Neural cell (in vitro differentiated cells): ENCODE data around the gene IGSF10. TPM values are rescaled to one million over a fixed set of nuclear protein-coding genes. Genes with fewer than 3 reads are reported as not detected.

Source experiments
- H2AFZ ChIP-seq: fragments of 200-600, 300-800 bp; sonication (generic), shearing (Covaris generic); 2 replicates; pipeline ENCODE4 v1.6.0; 2014; ENCODE audit warnings: low read depth, mild to moderate bottlenecking, antibody characterized with exemption, low read length, moderate library complexity
- H3F3A ChIP-seq: fragments of 200-600 bp; shearing (Covaris generic); 2 replicates; pipeline ENCODE4 v1.6.1; 2016; ENCODE audit warnings: mild to moderate bottlenecking, moderate library complexity, mixed read lengths, antibody characterized with exemption, low read length; ENCODE audit not compliant: insufficient read depth, poor library complexity, severe bottlenecking
- H3K27ac ChIP-seq: fragments of 200-600, 300-800 bp; sonication (generic), shearing (Covaris generic); 2 replicates; pipeline ENCODE4 v1.5.1; 2014; ENCODE audit warnings: mild to moderate bottlenecking, low read length, moderate library complexity
- H3K27me3 ChIP-seq: fragments of 300-800, 200-600 bp; sonication (generic), shearing (Covaris generic); 2 replicates; pipeline ENCODE4 v1.6.0; 2014; ENCODE audit warnings: mild to moderate bottlenecking, low read depth, low read length, moderate library complexity; ENCODE audit not compliant: insufficient read depth
- H3K36me3 ChIP-seq: fragments of 300-800, 200-600 bp; sonication (generic), shearing (Covaris generic); 2 replicates; pipeline ENCODE4 v1.5.1; 2014; ENCODE audit warnings: mild to moderate bottlenecking, antibody characterized with exemption, low read length, moderate library complexity; ENCODE audit not compliant: insufficient read depth
- H3K4me2 ChIP-seq: fragments of 300-800, 200-600 bp; sonication (generic), shearing (Covaris generic); 2 replicates; pipeline ENCODE4 v1.6.0; 2014; ENCODE audit warnings: mild to moderate bottlenecking, low read length
- H3K4me3 ChIP-seq: fragments of 300-800, 200-600 bp; sonication (generic), shearing (Covaris generic); 2 replicates; pipeline ENCODE4 v1.5.1; 2014; ENCODE audit warnings: mild to moderate bottlenecking, low read length, moderate library complexity
- H3K79me2 ChIP-seq: fragments of 200-600 bp; shearing (Covaris generic); replicated peaks from 2 replicates; pipeline ENCODE4 v1.6.0; 2014; ENCODE audit warnings: mild to moderate bottlenecking, low read length, moderate library complexity; ENCODE audit not compliant: insufficient read depth
- H3K9ac ChIP-seq: fragments of 300-800, 200-600 bp; sonication (generic), shearing (Covaris generic); 2 replicates; pipeline ENCODE4 v1.6.1; 2016; ENCODE audit warnings: mild to moderate bottlenecking, low read length, mixed read lengths
- H3K9me2 ChIP-seq: fragments of 200-600 bp; shearing (Covaris generic); 2 replicates; pipeline ENCODE4 v1.6.1; 2016; ENCODE audit warnings: mild to moderate bottlenecking, low read length, mixed read lengths; ENCODE audit not compliant: insufficient read depth
- H3K9me3 ChIP-seq: fragments of 200-600, 300-800 bp; sonication (generic), shearing (Covaris generic); 2 replicates; pipeline ENCODE4 v1.6.1; 2016; ENCODE audit warnings: mild to moderate bottlenecking, mixed run types, low read length, moderate library complexity, mixed read lengths
- H4K20me1 ChIP-seq: fragments of 200-600 bp; shearing (Covaris generic); 2 replicates; pipeline ENCODE4 v1.6.1; 2016; ENCODE audit warnings: mild to moderate bottlenecking, mixed run types; ENCODE audit not compliant: insufficient read depth
- EP300 ChIP-seq: fragments of 450-650 bp; conservative IDR thresholded peaks from 2 replicates; pipeline ENCODE4 v1.6.1; 2014; ENCODE audit warnings: antibody characterized with exemption, mild to moderate bottlenecking, moderate library complexity; ENCODE audit not compliant: poor library complexity, severe bottlenecking
- EZH2 ChIP-seq: fragments of 200-600, 300-800 bp; shearing (Covaris generic), sonication (generic); IDR thresholded peaks from 2 replicates; pipeline ENCODE4 v1.6.1; 2014; ENCODE audit warnings: antibody characterized with exemption, low read length, borderline replicate concordance, mild to moderate bottlenecking; ENCODE audit not compliant: insufficient read depth, poor library complexity, severe bottlenecking
- MXI1 ChIP-seq: fragments of 450-650 bp; conservative IDR thresholded peaks from 2 replicates; pipeline ENCODE4 v1.6.1; 2014; ENCODE audit warnings: antibody characterized with exemption, mild to moderate bottlenecking; ENCODE audit not compliant: poor library complexity, severe bottlenecking
- POLR2AphosphoS5 ChIP-seq: IDR thresholded peaks from 2 replicates; pipeline ENCODE4 v1.6.1; 2012
- RAD21 ChIP-seq: fragments of 450-650 bp; conservative IDR thresholded peaks from 2 replicates; pipeline ENCODE4 v1.6.1; 2014; ENCODE audit warnings: antibody characterized with exemption, mild to moderate bottlenecking, moderate library complexity
- SMC3 ChIP-seq: fragments of 450-650 bp; conservative IDR thresholded peaks from 2 replicates; pipeline ENCODE4 v1.6.1; 2014; ENCODE audit warnings: antibody characterized with exemption, mild to moderate bottlenecking, moderate library complexity; ENCODE audit not compliant: poor library complexity
- TAF1 ChIP-seq: IDR thresholded peaks from 2 replicates; pipeline ENCODE4 v1.6.1; 2012; ENCODE audit warnings: low read depth
- polyA plus RNA-seq: library from polyadenylated mRNA; depleted of rRNA; stranded (reverse); fragments of >200 nt; gene quantifications from 2 replicates; pipeline ENCODE4 v1.2.3, GENCODE V29; 2014
- TF ChIP-seq, protein P1 (sequence below): IDR thresholded peaks from 2 replicates; pipeline ENCODE4 v1.6.1; 2012; ENCODE audit warnings: borderline replicate concordance
- TF ChIP-seq, protein P2 (sequence below): fragments of 450-650 bp; IDR thresholded peaks from 2 replicates; pipeline ENCODE4 v1.5.1; 2014; ENCODE audit warnings: antibody characterized with exemption, mild to moderate bottlenecking, moderate library complexity; ENCODE audit not compliant: poor library complexity, severe bottlenecking

The IGSF10 gene
- polyA plus RNA-seq, 1 donor from 2014 or later, result not detected

DNA sequence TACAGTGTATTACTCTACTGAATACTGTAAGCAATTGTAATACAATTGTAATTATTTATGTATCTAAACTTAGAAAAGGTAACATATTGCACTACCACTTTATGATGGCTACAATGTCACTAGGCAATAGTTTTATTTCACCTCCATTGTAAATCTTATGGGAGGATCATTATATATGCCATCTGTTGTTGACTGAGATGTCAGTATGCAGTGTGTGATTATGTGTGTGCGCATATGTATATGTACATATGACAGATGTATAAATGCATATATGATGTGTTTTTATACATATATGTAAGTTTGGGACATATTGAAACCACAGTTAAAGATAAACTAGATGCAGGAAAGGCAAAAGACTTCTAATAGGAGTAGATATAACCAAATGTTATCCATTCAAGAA, 8.5 kb downstream of the IGSF10 start:
- Histone ChIP-seq H3K4me2 (no peak overlapping the region), H2AFZ (no peak overlapping the region), H3K9me3 (no peaks in the 10 kb centered on the region), H3K27ac (no peak overlapping the region), H3K9me2 (no peaks in the 10 kb centered on the region), H3K79me2 (no peaks in the 10 kb centered on the region), H3K36me3 (no peaks in the 10 kb centered on the region), H3F3A (no peaks in the 10 kb centered on the region), H3K4me3 (no peak overlapping the region), H4K20me1 (no peaks in the 10 kb centered on the region), H3K27me3 (no peaks in the 10 kb centered on the region), H3K9ac (no peak overlapping the region)
- TF ChIP-seq, protein P1, sequence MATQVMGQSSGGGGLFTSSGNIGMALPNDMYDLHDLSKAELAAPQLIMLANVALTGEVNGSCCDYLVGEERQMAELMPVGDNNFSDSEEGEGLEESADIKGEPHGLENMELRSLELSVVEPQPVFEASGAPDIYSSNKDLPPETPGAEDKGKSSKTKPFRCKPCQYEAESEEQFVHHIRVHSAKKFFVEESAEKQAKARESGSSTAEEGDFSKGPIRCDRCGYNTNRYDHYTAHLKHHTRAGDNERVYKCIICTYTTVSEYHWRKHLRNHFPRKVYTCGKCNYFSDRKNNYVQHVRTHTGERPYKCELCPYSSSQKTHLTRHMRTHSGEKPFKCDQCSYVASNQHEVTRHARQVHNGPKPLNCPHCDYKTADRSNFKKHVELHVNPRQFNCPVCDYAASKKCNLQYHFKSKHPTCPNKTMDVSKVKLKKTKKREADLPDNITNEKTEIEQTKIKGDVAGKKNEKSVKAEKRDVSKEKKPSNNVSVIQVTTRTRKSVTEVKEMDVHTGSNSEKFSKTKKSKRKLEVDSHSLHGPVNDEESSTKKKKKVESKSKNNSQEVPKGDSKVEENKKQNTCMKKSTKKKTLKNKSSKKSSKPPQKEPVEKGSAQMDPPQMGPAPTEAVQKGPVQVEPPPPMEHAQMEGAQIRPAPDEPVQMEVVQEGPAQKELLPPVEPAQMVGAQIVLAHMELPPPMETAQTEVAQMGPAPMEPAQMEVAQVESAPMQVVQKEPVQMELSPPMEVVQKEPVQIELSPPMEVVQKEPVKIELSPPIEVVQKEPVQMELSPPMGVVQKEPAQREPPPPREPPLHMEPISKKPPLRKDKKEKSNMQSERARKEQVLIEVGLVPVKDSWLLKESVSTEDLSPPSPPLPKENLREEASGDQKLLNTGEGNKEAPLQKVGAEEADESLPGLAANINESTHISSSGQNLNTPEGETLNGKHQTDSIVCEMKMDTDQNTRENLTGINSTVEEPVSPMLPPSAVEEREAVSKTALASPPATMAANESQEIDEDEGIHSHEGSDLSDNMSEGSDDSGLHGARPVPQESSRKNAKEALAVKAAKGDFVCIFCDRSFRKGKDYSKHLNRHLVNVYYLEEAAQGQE, result no peak
- TF ChIP-seq, protein P2, sequence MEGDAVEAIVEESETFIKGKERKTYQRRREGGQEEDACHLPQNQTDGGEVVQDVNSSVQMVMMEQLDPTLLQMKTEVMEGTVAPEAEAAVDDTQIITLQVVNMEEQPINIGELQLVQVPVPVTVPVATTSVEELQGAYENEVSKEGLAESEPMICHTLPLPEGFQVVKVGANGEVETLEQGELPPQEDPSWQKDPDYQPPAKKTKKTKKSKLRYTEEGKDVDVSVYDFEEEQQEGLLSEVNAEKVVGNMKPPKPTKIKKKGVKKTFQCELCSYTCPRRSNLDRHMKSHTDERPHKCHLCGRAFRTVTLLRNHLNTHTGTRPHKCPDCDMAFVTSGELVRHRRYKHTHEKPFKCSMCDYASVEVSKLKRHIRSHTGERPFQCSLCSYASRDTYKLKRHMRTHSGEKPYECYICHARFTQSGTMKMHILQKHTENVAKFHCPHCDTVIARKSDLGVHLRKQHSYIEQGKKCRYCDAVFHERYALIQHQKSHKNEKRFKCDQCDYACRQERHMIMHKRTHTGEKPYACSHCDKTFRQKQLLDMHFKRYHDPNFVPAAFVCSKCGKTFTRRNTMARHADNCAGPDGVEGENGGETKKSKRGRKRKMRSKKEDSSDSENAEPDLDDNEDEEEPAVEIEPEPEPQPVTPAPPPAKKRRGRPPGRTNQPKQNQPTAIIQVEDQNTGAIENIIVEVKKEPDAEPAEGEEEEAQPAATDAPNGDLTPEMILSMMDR, result no peak
- no peak for TF ChIP-seq EP300
- TF ChIP-seq MXI1, result no peak
- TF ChIP-seq POLR2AphosphoS5, result no peak
- TF ChIP-seq RAD21, result no peak
- no peak for TF ChIP-seq EZH2
- TF ChIP-seq SMC3, result no peak
- TF ChIP-seq TAF1, result no peak

DNA sequence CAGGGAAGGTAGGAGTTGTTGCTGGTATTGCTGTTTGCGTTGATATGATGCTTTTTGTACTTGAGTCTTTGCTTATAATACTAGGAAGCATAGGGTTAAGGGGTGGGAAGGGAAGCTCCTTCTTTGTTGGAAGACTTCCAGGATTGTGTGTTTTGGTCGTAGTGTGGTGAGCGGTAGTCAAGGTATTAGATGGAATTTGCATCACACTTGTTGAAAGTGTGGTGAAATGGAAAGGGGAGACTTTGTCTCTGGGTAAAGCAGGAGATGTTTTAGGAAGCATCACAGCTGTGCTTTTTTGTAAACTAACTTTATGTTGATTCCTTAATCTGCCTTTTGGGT, 14.9 kb downstream of the IGSF10 start:
- Histone ChIP-seq H4K20me1 (no peaks in the 10 kb centered on the region), H3K9me2 (no peaks in the 10 kb centered on the region), H2AFZ (no peak overlapping the region), H3K27me3 (no peaks in the 10 kb centered on the region), H3K9ac (no peak overlapping the region), H3K4me3 (no peak overlapping the region), H3F3A (no peaks in the 10 kb centered on the region), H3K27ac (no peak overlapping the region), H3K79me2 (no peaks in the 10 kb centered on the region), H3K36me3 (no peaks in the 10 kb centered on the region), H3K4me2 (no peak overlapping the region), H3K9me3 (no peaks in the 10 kb centered on the region)
- no peak for TF ChIP-seq SMC3
- no peak for TF ChIP-seq EP300
- TF ChIP-seq MXI1, result no peak
- TF ChIP-seq EZH2, result no peak
- TF ChIP-seq, protein P2, result no peak
- TF ChIP-seq POLR2AphosphoS5, result no peak
- no peak for TF ChIP-seq TAF1
- no peak for TF ChIP-seq RAD21
- TF ChIP-seq, protein P1, result no peak
